Thyroid gland (tissue), 4 donors: ENCODE measurements around the gene TMEM151B.

Source experiments
- POLR2A ChIP-seq, 2 donors: fragments of 450-650 bp; IDR thresholded peaks; one replicate each; pipeline ENCODE4 v1.6.1; 2017; ENCODE audit warnings: antibody characterized with exemption in 2 of 2, mild to moderate bottlenecking in 2 of 2, moderate library complexity in 1 of 2
- TF ChIP-seq, protein P1 (sequence below), 6 experiments: fragments of 200-600 bp in 3 of 6; fragments of 450-650 bp in 3 of 6; sonication (generic) in 3 of 6; IDR thresholded peaks; one replicate each; pipeline ENCODE4 v1.5.1; 2016 to 2019; ENCODE audit warnings: antibody characterized with exemption in 6 of 6, mild to moderate bottlenecking in 2 of 6, inconsistent platforms in 1 of 6, moderate library complexity in 1 of 6

DNA sequence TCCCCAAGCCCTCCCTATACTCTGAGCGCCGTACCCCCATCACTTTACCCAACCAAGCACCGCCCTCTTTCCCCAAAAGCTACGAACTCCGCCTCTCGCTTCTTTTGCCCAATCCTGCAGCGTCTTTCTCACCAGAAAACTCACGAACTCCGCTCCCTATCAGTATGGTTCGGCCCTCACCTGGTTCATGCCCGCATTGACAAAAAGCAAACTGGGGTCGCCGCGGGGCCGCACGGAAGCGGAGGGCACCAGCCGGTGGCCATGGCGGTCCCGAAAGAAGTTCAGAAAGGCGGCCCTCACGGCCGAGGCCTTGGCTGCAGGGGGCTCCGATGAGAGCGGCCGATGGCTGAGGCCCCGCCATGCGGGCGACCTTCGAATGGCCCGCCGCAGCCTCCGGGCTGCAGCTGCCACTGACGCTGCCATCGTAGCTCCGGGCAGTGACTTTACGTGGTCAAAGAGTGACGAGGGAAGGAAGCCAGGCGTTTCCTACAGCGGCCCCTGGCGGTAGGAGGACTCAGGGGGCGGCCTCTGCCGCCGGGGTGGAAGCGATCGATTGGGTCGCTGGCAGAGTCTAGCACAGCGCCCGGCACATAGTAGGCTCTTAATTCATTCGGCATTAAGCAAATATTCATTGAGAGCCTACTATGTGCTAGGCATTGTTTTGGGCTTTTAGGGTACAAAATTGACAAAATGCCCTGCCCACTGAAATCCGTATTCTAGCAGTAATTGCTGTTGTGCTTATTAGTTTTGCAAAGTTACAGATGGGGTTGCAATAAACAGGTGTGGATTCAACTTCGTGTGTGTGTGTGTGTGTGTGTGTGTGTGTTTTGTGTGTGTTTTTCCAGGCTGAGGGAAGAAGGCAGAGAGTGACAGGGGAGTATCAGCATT lies 42.9 kb downstream of the TMEM151B start, which contains the start of gene AARS2:
- TF ChIP-seq POLR2A (IDR thresholded peaks at IDR 0.05) = peak in 1 of 2 donors; percentile 47
- TF ChIP-seq, protein P1, sequence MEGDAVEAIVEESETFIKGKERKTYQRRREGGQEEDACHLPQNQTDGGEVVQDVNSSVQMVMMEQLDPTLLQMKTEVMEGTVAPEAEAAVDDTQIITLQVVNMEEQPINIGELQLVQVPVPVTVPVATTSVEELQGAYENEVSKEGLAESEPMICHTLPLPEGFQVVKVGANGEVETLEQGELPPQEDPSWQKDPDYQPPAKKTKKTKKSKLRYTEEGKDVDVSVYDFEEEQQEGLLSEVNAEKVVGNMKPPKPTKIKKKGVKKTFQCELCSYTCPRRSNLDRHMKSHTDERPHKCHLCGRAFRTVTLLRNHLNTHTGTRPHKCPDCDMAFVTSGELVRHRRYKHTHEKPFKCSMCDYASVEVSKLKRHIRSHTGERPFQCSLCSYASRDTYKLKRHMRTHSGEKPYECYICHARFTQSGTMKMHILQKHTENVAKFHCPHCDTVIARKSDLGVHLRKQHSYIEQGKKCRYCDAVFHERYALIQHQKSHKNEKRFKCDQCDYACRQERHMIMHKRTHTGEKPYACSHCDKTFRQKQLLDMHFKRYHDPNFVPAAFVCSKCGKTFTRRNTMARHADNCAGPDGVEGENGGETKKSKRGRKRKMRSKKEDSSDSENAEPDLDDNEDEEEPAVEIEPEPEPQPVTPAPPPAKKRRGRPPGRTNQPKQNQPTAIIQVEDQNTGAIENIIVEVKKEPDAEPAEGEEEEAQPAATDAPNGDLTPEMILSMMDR (IDR thresholded peaks at IDR 0.05) = peak; percentile 81 to 98 (median 93)
